ENCODE results near the gene STAC3.

STAC3 gene

GRCh38 chr12:57223191-57224165, 27.5 kb downstream of the STAC3 start:
- in situ Hi-C loops (cut with HindIII; ENCODE audit: low sequenced_read_pairs), result no loop called here

DNA sequence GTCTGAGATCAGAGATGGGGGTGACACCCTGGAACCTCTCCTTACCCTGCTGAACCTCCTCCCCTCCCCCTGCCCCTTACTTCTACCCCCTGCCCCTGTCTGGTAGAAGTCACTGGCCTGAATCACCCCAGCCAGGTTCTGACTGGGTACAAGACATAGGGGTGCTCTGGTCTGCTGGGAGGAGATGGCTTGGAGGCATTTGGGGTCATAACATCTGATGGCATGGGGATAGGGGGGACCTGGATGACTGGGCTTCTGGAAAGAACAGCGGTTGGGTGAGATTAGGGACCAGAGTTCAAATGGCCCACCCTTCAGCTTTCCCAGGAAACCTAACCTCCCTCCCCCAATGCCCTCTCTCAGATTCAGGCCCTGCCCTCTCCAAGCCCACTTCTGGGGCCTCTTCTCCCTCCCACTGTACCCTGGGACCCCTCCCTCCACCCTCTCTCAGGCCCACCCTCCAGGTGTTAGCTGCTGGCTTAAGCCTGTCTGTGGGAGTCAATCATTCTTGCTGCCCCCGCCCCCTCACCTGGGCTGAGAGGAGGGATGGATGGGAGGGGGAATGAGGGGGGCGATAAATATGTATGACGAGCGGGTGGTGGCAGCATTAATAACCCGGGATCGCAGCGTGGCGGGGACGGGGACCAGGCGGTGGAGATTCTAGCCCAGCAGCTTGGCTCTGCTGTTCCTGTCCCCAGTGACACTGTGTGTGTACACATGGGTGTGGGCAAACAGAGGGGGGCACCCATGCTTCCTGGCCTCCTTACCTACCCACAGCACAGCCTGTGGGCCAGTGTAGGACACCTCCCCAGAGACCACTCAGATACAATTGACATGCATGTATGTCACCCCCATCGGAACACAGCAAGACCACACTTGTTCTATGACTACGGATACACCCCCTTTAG, 28.4 kb downstream of the STAC3 start:
- in situ Hi-C loops (cut with HindIII; ENCODE audit: low sequenced_read_pairs), result no loop called here

GRCh38 chr12:57221169-57221917, 29.6 kb downstream of the STAC3 start:
- in situ Hi-C loops (cut with HindIII; ENCODE audit: low sequenced_read_pairs), result no loop called here

GRCh38 chr12:57220770-57221168, 30.2 kb downstream of the STAC3 start:
- in situ Hi-C loops (cut with HindIII; ENCODE audit: low sequenced_read_pairs), result no loop called here

- in situ Hi-C loops (cut with HindIII; ENCODE audit: low sequenced_read_pairs), result no loop called here
These were observed 30.8 kb downstream of the STAC3 start for GRCh38 chr12:57219993-57220754.

GRCh38 chr12:57219205-57219992, 31.6 kb downstream of the STAC3 start:
- in situ Hi-C loops (cut with HindIII; ENCODE audit: low sequenced_read_pairs), result no loop called here

GRCh38 chr12:57218030-57218853, 32.7 kb downstream of the STAC3 start:
- in situ Hi-C loops (cut with HindIII; ENCODE audit: low sequenced_read_pairs), result no loop called here

GRCh38 chr12:57216921-57217879, 33.8 kb downstream of the STAC3 start:
- in situ Hi-C loops (cut with HindIII; ENCODE audit: low sequenced_read_pairs), result no loop called here

DNA sequence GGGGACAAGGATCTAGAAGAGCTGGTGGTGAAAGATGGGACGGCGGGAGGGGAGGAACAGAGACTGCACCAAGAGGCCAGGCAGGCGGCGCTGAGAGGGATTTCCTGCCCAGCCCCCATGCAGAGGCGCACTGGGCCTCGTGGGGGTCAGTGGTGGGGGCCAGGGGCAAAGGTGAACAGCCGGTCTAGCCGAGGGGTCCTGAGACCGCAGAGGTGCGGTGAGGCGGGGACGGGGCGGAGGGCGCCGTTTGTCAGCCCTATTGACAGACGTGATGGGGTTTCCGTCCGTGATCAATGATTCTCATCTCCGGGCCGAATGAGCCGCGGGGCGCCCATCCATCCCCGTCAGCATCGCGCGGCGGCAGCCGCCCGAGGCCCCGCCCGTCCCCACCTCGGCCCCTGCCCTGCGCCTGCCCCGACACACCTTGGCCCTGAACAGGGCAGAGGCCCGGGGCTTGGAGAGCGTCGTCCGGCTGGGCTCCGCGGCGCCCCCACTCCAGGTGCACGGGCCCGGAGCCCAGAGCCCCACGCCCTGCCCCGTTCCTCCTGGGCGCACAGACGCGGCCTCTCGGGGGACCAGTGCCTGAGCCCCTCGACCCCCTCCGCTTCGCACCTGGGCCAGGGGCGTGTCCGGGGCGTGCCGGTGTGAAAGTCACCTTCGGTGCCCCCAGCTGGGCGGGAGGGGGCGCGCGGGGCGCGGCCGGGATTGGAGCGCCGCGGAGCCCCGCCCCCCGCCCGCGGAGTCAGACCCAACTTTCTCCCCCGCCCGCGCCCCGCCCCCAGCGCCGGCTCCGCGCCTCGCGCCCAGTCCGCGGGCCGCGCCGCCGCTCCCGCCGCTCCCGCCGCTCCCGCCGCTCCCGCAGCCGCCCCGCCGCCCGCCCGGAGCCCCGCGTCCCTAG, 34.7 kb downstream of the STAC3 start, which contains the start of gene NXPH4:
Gene NXPH4, plus strand, starts transcription at position 781 of the 898 bp plus-strand sequence. CDS start 176 bp downstream, outside the sequence.
- in situ Hi-C loops (cut with HindIII; ENCODE audit: low sequenced_read_pairs), result no loop called here

GRCh38 chr12:57215668-57216013, 35.3 kb downstream of the STAC3 start:
- in situ Hi-C loops (cut with HindIII; ENCODE audit: low sequenced_read_pairs), result no loop called here

DNA sequence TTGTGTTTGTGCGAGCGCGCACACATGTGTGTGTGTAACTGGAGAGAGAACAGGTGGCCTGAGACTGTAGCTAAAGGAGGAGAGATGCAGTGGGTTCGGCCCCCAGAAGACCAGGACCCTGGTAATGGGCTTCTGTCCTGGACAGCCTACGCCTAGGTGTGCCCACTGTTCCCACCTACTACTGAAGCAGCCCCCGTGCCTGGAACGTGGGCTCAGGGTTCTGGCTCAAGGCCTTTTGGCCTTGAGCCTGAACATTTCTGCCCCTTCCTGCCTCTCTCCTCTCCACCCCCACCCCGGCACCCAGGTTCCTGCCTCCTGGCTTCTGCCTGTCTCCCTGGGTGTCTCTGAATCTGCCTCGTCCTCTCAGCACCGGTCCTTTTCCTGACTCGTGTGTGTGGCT, 35.9 kb downstream of the STAC3 start:
- in situ Hi-C loops (cut with HindIII; ENCODE audit: low sequenced_read_pairs), result no loop called here

DNA sequence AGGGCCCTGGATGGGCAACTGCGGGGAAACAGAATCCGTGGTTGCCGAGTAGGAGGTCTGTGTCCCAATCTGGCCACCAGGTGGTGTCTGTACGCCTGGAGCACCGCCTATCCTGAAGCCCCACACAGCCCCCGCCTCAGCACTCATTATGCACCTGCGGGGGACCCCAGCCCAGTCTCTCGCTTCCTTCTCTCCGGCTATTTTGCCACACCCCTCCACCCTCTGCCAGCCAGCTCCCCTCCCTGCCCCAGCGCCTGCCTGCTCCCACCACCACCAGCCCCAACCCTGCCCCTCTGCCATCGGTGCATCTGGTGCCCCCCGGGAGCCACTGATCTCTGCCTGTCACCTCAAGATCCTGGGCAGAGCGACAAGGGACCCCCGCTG, 36.6 kb downstream of the STAC3 start:
- in situ Hi-C loops (cut with HindIII; ENCODE audit: low sequenced_read_pairs), result no loop called here

GRCh38 chr12:57213763-57214397, 37.1 kb downstream of the STAC3 start:
- in situ Hi-C loops (cut with HindIII; ENCODE audit: low sequenced_read_pairs), result no loop called here

DNA sequence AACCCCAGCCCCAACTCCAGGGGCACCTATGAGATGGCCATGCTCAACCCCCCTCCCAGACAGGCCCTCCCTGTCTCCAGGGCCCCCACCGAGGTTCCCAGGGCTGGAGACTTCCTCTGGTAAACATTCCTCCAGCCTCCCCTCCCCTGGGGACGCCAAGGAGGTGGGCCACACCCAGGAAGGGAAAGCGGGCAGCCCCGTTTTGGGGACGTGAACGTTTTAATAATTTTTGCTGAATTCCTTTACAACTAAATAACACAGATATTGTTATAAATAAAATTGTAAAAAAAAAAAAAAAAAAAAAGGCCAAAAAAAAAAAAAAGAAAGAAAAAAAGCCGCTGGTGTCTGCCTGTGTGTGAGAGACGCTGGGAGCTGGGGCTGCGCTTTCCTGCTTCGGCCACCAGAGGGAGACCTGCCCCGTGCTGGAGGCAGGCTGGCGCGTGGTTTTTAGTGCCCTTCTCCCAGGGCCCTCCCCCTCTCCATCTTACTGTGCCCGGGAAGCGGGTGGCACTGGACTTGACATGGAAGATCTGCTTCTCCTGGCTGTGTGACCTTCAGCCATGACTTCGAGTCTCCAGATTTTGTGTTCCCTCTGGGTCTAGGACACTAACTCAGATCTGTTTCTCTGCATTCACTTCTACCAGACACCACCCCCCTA, 37.8 kb downstream of the STAC3 start:
- in situ Hi-C loops (cut with HindIII; ENCODE audit: low sequenced_read_pairs), result no loop called here

GRCh38 chr12:57212701-57213057, 38.3 kb downstream of the STAC3 start:
- in situ Hi-C loops (cut with HindIII; ENCODE audit: low sequenced_read_pairs), result no loop called here
